H4 (cell line): ENCODE data around the gene SLC35G2. TPM values are rescaled to one million over a fixed set of nuclear protein-coding genes. Genes with fewer than 3 reads are reported as not detected.
"Not testable (repeated sequence)": the region's sequence is repeated elsewhere in the genome, so short reads cannot be mapped to it uniquely, and the experiment has no call there.

ENCODE experiments used
- DNase-seq: peaks from one replicate; pipeline ENCODE4 v3.0.0-alpha.2; 2015; ENCODE audit warnings: low spot score
- total RNA-seq: library from RNA; depleted of rRNA; stranded (reverse); fragments of >200 nt; shearing (Covaris generic); gene quantifications from 2 replicates; pipeline ENCODE4 v1.2.3, GENCODE V29; 2014

The SLC35G2 gene
- total RNA-seq, 1 experiment from 2014 or later, result 8.0 TPM

DNA sequence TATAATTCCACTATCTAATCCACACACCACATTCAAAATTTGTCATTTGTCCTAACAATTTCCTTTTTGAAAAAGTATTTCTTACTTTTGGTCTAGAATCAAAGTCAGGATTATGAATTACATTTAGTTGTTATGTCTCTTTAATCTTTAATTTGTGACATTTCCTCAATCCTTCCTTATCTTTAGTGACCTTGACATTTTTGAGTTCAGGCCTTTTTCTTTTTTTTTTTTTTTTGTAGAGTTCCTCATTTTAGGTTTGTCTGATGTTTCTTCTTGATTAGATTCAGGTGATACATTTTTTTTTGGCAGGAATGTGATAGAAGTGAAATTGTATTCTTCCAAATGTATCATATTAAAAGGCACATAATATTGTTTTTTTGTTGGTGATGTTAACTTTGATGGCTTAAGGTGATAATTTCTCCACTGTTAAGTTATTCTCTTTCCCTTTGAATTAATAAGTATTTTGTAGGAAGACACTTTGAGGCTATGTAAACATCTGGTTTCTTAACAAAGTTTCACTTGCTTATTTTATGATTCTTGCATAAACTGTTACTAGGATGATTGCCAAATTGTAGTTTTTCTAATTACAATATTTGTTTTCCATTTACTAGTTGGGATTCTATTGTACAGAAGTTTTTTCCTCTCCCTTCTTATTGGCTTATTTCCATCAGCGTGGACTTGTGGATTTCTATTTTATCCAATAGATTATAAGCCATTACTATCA lies 16.3 kb downstream of the SLC35G2 start:
- no peak for DNase-seq

- no peak for DNase-seq
Observed at GRCh38 chr3:136835813-136836510, 17.0 kb downstream of the SLC35G2 start.

DNA sequence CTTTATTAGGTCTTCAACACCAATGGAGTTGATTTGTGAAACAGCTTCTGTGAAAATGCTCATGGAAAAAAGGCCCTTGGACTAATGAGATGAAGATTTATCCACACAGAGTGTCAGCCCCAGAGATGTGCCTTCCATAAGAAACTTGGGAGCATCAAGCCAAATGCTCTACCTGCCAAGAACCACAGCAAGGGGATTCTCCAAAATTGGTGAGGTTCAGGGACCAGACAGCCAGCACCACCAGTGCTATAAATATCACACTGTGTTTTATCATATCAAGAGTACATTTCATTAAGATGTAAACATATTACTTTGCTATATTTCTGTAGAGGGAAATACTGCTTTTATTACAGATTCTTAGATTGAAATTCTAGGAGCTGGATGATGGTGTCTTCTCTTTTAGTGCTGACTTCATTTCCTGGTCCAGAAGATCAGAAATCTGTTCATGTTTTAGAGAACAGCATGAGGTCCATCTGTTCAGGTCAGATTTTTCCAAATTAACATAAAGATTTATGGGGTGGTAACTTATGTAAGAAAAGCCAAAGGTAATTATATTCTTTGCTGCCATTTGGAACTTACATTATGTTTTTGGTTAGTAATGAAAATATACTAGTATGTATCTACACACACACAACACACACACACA lies 17.7 kb downstream of the SLC35G2 start:
- DNase-seq, result no peak

DNA sequence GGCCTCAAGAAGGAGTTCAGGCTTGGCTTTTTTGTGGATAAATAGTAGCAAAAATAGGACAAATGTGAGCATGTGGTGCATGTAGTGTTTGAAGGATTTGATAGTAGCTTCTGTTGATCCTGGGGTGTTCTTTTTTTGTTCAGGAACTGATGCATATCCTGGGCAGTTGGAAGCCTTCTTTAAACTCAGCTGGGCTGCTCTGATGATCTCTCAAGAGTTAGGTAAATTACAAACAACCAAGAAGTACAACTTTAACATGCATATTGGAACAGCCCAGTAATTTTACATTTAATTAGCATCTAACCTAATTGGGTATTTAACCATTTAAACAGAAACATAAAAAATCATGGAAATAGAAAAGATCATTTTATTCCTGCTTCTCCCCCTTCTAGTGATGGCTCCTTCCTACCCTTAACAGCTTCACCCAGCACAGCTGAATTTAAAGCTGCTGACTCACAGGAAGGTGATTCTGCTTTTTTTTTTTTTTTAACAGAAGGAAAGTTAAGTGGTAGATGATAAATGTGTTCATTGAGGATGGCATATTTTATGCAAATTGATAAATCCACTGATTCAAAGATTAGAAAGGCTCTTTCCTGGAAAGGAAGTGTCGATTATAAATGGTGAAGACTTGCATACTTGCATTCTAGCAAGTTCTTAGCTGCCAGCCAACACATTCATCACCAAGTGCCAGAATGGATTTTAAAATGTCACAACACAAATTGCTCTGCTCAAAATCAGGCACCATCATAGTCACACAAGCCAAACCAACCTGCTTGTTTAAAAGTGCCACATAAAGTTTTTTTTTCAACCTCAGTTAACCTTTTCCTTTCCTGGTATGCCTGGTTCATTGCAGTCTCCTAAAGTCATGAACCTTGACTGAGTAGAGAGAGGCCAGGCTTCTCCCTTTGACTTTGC lies 20.0 kb downstream of the SLC35G2 start:
- DNase-seq, result peak; percentile 64

GRCh38 chr3:136839556-136839931 lies 20.6 kb downstream of the SLC35G2 start:
- no peak for DNase-seq

DNA sequence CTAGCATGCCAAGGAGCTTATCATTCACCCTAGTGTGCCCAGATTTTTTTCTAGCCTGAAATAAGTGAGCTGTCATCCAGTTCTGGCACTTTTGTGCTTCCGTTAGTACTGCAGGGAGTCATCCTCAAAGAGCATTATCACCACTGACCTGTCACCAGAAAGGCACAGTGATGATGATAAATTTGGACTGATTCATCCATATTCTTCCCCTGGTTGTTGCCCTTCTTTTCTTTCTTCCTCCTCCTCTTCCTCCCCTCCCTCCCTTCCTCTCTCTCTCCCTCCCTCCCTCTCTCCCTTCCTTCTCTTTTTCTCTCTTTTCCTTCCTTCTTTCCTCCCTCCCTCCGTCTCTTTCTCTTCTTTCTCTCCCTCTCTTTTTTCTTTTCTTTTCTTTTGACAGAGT lies 21.3 kb downstream of the SLC35G2 start:
- no peak for DNase-seq

DNA sequence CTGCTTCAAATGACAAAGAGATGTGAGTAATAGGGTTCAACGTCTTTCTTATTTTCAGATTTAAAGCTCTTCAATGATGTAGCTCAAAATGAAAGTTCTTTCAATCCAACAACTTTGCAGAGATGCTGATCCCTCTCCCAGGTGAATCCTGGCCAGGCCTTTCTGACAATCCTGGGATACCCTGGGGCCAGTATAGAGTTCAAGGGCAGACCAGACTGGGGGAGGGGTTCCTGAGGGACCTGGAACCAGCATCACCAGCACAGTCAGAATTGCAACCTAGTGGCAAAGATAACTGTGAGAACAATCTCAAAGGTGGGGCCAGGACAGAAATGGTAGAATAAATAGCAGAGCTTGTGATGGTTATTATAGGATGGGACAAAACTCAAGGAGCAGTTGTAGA lies 23.4 kb downstream of the SLC35G2 start:
- DNase-seq, result no peak

GRCh38 chr3:136844724-136845123 lies 25.8 kb downstream of the SLC35G2 start:
- no peak for DNase-seq

DNA sequence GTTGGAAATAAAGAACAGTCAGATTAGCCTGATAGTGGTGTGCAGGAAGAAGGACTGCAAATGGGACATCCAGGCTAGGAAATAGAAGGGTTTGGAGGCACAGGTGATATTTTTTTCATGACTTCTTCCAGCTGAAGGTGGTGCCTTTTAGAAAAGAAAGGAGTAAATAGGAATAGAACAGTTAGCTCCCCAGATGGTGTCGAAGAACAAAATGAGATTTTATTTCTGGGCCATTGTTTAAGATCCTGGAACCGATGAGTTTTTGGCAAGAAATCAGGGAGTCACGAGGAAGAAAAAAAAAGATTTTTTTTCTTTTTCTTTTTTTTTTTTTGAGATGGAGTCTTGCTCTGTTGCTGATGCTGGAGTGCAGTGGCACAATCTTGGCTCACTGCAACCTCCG lies 33.3 kb downstream of the SLC35G2 start:
- DNase-seq, result no peak

- no peak for DNase-seq
Observed at GRCh38 chr3:136856665-136857064, 37.7 kb downstream of the SLC35G2 start.

DNA sequence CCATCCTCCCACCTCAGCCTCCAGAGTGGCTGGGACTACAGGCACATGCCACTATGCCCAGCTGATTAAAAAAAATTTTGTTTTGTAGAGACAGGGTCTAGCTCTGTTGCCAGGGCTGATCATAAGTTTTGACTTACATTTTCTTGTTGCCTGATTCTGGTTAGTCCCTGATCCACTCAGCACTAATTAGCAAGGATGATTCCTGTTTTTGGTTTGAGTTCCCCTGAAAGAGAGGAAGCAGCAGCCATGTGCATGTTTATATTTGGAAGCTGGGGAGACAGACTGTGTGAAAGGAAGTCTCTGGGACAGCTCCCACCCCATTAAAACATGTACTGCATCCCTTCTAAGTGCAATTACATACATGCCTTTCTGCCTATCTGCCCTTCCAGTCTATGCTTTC lies 39.5 kb downstream of the SLC35G2 start:
- no peak for DNase-seq

DNA sequence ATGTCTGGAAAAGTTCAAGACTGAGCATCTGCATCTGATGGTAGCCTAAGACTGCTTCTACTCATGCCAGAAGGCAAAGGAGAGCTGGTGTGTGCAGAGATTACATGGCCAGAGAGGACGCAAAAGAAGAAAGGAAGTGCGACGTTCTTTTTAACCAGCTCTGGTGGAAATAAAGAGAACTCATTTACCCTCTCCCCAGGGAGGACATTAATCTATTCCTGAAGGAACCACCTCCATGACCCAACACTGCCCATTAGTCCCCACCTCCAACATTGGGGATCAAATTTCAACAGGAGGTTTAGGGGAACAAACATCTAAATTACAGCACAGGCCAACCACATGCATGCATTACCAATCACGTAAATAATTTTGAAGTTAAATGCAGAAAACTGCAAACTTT lies 41.6 kb downstream of the SLC35G2 start:
- no peak for DNase-seq

GRCh38 chr3:136861890-136862616 lies 43.1 kb downstream of the SLC35G2 start, which contains the start of gene NCK1:
TSS of gene NCK1 (plus strand) at chr3:136862208. CDS start at chr3:136928002, 65,794 bp downstream.
- DNase-seq, result peak; percentile 99

- DNase-seq, result peak; percentile 60
Observed at GRCh38 chr3:136862617-136863322, 43.8 kb downstream of the SLC35G2 start.

DNA sequence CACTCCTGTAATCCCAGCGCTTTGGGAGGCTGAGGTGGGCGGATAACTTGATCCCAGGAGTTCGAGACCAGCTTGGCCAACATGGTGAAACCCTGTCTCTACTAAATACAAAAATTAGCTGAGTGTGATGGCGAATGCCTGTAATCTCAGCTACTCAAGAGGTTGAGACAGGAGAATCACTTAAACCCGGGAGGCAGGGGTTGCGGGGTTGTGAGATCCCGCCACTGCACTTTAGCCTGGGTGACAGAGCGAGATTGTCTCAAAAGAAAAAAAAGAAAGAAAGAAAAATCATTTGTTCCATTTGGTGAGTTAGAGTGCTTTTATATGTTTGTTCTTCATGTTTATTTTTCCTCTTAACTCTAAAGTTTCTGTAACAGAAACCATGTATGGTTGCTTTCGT lies 50.4 kb downstream of the SLC35G2 start:
- no peak for DNase-seq

GRCh38 chr3:136872258-136872657 lies 53.3 kb downstream of the SLC35G2 start:
- DNase-seq, result not testable (repeated sequence)

GRCh38 chr3:136879510-136879909 lies 60.6 kb downstream of the SLC35G2 start:
- not testable (repeated sequence) for DNase-seq

DNA sequence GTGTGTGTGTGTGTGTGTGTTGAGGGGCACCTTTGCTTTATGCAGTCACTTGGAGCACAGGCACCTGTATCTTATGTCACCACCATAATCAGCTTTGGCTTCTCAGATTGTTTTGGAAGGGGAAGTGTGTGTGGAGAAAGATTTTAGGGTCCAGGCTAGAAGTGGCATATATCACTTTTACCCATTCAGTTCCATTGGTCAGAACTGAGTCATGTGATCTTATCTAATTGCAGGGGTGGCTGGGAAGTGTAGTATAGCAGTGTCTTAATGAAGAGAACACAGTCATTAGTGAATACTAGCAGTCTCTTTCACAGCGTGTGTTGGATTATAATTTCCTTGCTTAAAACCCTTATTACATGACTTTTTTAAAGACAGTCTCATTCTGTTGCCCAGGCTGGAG lies 63.6 kb downstream of the SLC35G2 start:
- no peak for DNase-seq

DNA sequence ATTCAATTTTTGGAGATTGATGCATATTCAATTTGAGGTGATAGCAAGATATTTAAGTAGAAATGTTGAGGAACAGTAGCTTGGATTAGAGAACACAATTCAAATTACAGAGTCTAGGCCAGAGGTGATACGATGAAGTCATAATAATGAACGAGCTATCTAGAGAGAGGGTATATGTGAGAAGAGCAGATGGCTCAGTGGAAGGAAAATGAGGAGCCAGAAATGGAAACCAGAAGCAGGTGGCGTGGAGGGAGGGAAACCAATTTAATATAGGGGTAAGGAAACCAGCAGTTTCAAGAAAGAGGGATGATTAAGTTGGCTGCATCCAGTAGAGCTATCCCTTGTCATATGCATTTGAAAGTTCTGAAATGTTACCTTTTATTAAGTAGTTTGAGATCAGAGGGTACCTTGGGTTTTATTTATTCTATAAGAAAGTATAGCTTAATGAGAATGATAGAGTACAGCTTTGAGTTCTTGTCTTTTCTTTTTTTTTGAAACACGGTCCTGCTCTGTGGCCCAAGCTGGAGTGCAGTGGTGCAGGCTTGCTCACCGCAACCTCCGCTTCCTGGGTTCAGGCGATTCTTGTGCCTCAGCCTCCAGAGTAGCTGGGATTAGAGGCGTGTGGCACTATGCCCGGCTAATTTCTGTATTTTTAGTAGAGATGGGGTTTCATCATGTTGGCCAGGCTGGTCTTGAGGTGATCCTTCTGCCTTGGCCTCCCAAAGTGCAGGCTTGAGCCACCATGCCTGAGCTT lies 65.2 kb downstream of the SLC35G2 start:
- no peak for DNase-seq
